Measurements from ENCODE around the gene LAS1L.

- TF ChIP-seq YY1 (IDR thresholded peaks at IDR 0.05; ENCODE audit: insufficient read depth, insufficient read length): no peak
- TF ChIP-seq ZNF274 (IDR thresholded peaks at IDR 0.05; ENCODE audit: low read depth, low read length): no peak
Observed at GRCh38 chrX:65545456-65545855, 10.9 kb upstream of the LAS1L start.
